Testis (tissue), 3 donors: ENCODE data around the gene GSTA3. TPM values are rescaled to one million over a fixed set of nuclear protein-coding genes. Genes with fewer than 3 reads are reported as not detected.
A peak's percentile ranks its signal among the peaks of the same experiment; 100 is the strongest.

Source experiments
- DNase-seq: peaks from one replicate; pipeline ENCODE4 v3.0.0-alpha.2; 2019
- H3K27ac ChIP-seq, 2 donors: fragments of 200-600 bp; sonication (generic); one replicate each; pipeline ENCODE4 v1.5.1; 2019
- H3K27me3 ChIP-seq: fragments of 200-600 bp; sonication (generic); one replicate; pipeline ENCODE4 v1.5.1; 2019
- H3K36me3 ChIP-seq: fragments of 200-600 bp; sonication (generic); one replicate; pipeline ENCODE4 v1.5.1; 2017; ENCODE audit warnings: low read depth; ENCODE audit errors: missing control alignments
- H3K4me1 ChIP-seq: fragments of 200-600 bp; sonication (generic); one replicate; pipeline ENCODE4 v1.5.1; 2019
- H3K4me3 ChIP-seq, 2 donors: fragments of 200-600 bp; sonication (generic); one replicate each; pipeline ENCODE4 v1.5.1; 2017 to 2019
- H3K9me3 ChIP-seq: fragments of 200-600 bp; sonication (generic); one replicate; pipeline ENCODE4 v1.5.1; 2017
- POLR2A ChIP-seq: fragments of 450-650 bp; IDR thresholded peaks from one replicate; pipeline ENCODE4 v1.6.1; 2017; ENCODE audit warnings: antibody characterized with exemption, mild to moderate bottlenecking, moderate library complexity
- WGBS, 2 donors: methylation state at CpG; one replicate each; pipeline ENCODE4 v1.1.5; 2018; 5-methylcytosine and 5-hydroxymethylcytosine counted together
- intact Hi-C: fragments of 100-400 bp; cut with DNase I; formaldehyde crosslinking; loops from one replicate; pipeline ENCODE4 v1.15.1; 2023; ENCODE audit warnings: low total_unique reads
- polyA plus RNA-seq: library from polyadenylated mRNA; stranded (reverse); fragments of 350-450 nt; fragmentation: Illumina TruSeq; extraction: RNeasy Lipid Tissue Mini Kit (QIAGEN cat#74804); gene quantifications from one replicate; pipeline ENCODE4 v1.2.3, GENCODE V29; 2014; ENCODE audit warnings: low read depth, low replicate concordance; ENCODE audit not compliant: insufficient read depth
- total RNA-seq, 2 donors: library from RNA; depleted of rRNA; stranded (reverse); fragments of >200 nt; gene quantifications; one replicate each; pipeline ENCODE4 v1.2.3, GENCODE V29; 2016
- TF ChIP-seq, protein P1 (sequence below), 3 experiments: fragments of 450-650 bp in 2 of 3; fragments of 200-600 bp in 1 of 3; sonication (generic) in 1 of 3; IDR thresholded peaks; one replicate each; pipeline ENCODE4 v1.5.1; 2016 to 2019; ENCODE audit warnings: antibody characterized with exemption in 3 of 3, mild to moderate bottlenecking in 2 of 3, moderate library complexity in 1 of 3

Gene GSTA3
- total and polyA plus RNA-seq, 3 donors from 2014 or later, result 8.9 to 28.7 (median 26.7) TPM

- H3K4me1 ChIP-seq, result no peaks in the 10 kb centered on the region
- no peak overlapping the region for H3K27ac ChIP-seq
- no peak for DNase-seq
- H3K27me3 ChIP-seq, result no peaks in the 10 kb centered on the region
- TF ChIP-seq, protein P1, sequence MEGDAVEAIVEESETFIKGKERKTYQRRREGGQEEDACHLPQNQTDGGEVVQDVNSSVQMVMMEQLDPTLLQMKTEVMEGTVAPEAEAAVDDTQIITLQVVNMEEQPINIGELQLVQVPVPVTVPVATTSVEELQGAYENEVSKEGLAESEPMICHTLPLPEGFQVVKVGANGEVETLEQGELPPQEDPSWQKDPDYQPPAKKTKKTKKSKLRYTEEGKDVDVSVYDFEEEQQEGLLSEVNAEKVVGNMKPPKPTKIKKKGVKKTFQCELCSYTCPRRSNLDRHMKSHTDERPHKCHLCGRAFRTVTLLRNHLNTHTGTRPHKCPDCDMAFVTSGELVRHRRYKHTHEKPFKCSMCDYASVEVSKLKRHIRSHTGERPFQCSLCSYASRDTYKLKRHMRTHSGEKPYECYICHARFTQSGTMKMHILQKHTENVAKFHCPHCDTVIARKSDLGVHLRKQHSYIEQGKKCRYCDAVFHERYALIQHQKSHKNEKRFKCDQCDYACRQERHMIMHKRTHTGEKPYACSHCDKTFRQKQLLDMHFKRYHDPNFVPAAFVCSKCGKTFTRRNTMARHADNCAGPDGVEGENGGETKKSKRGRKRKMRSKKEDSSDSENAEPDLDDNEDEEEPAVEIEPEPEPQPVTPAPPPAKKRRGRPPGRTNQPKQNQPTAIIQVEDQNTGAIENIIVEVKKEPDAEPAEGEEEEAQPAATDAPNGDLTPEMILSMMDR (IDR thresholded peaks at IDR 0.05), result no peak
- TF ChIP-seq POLR2A, result no peak
- whole genome bisulfite sequencing, 2 donors, result 60 to 71% methylated on average over 2 of the region's 2 CpGs
- H3K4me3 ChIP-seq, result no peak overlapping the region
- no peaks in the 10 kb centered on the region for H3K36me3 ChIP-seq
- intact Hi-C loops, result no loop called here
- H3K9me3 ChIP-seq, result no peaks in the 10 kb centered on the region
These were observed 21.9 kb upstream of the GSTA3 start for GRCh38 chr6:52931351-52931750.

DNA sequence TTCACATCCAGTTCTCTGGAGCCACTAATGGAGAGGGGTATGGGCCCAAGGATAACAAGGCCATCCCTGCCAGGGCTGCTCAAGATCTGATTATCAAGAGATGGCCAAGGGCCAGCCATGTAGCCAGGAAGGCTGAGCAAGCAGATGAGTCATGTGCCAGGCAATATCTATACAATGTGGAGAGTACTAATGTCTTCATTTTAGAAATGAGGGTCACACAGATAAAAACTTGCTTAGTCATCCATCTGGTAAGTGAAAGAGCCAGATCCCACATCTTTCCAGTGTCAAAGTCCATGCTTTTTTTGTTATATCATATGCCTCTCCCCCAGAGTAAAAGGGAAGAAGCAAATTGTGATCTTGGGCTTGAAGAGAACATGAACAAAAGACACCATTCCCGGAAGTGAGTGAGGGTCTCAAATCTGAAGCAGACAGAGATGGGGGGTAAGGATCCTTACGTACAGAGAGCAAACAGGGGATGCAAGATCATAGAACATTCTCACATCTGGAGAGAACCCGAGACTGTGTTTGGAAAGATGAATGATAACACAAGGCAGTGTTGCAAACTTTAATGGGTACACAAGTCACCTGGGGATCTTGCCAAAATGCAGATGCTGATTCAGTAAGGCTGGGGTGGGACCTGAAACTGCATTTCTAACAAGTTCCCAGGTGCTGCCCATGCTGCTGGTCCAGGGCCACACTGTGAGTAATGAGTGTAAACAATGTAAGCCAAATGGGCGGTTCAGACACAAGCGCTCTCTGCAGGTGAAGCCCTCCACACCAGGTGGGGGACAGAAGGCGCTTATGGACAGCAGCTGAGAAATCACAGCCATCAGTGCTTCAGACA is 20.0 kb upstream of the GSTA3 start:
- WGBS, 2 donors, result 85 to 94% methylated on average over 6 of the region's 6 CpGs
- Histone ChIP-seq H3K4me3 (no peak overlapping the region), H3K9me3 (no peaks in the 10 kb centered on the region), H3K4me1 (no peaks in the 10 kb centered on the region), H3K27ac (no peak overlapping the region), H3K36me3 (no peaks in the 10 kb centered on the region), H3K27me3 (no peaks in the 10 kb centered on the region)
- DNase-seq, result peak; percentile 32
- intact Hi-C loops, result no loop called here
- TF ChIP-seq, protein P1 (IDR thresholded peaks at IDR 0.05), result no peak
- no peak for TF ChIP-seq POLR2A

GRCh38 chr6:52927451-52927850 is 18.0 kb upstream of the GSTA3 start:
- Histone ChIP-seq H3K4me1 (no peaks in the 10 kb centered on the region), H3K4me3 (no peak overlapping the region), H3K27ac (no peak overlapping the region), H3K9me3 (no peaks in the 10 kb centered on the region), H3K36me3 (no peaks in the 10 kb centered on the region), H3K27me3 (no peaks in the 10 kb centered on the region)
- TF ChIP-seq, protein P1 (IDR thresholded peaks at IDR 0.05), result no peak
- TF ChIP-seq POLR2A, result no peak
- DNase-seq, result no peak
- intact Hi-C loops, result no loop called here
- WGBS, 2 donors, result 67% methylated on average over 8 of the region's 8 CpGs

DNA sequence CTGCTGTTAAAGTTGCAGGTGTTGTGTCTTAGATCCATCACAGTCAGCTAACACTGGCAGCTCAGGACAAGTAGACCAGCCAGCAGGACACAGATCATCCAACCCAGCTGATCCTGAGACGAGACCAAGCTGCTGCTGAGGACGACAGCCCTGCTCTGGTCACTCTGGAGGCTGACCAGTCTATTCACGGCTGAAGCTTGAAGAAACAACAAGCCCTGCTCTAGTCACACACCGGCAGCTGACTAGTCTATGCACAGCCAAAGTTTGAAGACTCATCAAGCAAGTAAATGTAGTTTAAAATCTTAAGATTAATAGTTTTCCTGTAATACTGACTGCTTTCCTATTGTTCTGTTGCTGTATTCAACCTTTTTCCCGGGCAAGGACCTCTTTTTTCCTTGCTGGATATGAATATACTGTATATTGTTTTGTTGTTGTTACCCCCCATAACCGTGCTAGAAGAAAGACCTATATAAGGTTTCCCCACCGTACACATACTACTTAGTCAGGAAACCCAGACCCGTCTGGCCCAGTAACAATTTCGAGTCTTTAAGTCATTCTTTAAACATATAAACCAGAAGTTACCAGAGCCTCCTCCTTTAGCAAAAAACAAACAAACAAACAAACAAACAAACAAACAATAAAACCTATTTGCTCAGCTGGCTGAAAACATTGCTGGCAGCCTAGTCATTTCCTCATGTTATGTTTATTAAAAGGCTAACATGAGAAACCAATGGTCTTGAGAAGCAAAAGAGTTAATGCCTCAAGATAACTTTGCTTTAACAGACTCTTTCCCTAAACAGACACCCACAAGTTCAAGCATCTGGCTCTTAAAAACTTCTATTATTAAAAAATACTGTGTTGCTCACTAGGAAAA is 16.7 kb upstream of the GSTA3 start:
- Histone ChIP-seq H3K36me3 (no peaks in the 10 kb centered on the region), H3K9me3 (no peaks in the 10 kb centered on the region), H3K4me1 (no peaks in the 10 kb centered on the region), H3K27me3 (no peaks in the 10 kb centered on the region), H3K27ac (peak overlapping the region in 1 of 2 donors; percentile 39), H3K4me3 (no peak overlapping the region)
- TF ChIP-seq POLR2A, result no peak
- TF ChIP-seq, protein P1 (IDR thresholded peaks at IDR 0.05), result no peak
- intact Hi-C loops, result no loop called here
- WGBS, 2 donors, result 66 to 68% methylated on average over 9 of the region's 9 CpGs
- no peak for DNase-seq
